Caco-2 (cell line): ENCODE results near the gene LTB4R2. TPM values are rescaled to one million over a fixed set of nuclear protein-coding genes. Genes with fewer than 3 reads are reported as not detected.

Experiments used
- BruUV-seq: library from RNA; stranded (reverse); fragments of 400-500 nt; replicated peaks from 2 replicates; lab custom pipeline; 2021; lab: Mats Ljungman, UMichigan
- CTCF ChIA-PET: fragments of 300-600 bp; sonication (Branson Sonifier 250); formaldehyde crosslinking; loops from one replicate; lab custom pipeline; 2022; ENCODE audit warnings: antibody characterized with exemption; lab: Charles Lee
- POLR2A ChIA-PET: fragments of 300-600 bp; sonication (Branson Sonifier 250); formaldehyde crosslinking; loops from one replicate; lab custom pipeline; 2022; ENCODE audit warnings: antibody characterized with exemption; lab: Charles Lee
- DNase-seq, 2 experiments: peaks; one replicate each; pipeline versions ENCODE4 v3.0.0 to v3.0.0-alpha.2; 2020 to 2022
- H3K27me3 ChIP-seq: replicated peaks from 2 replicates; pipeline ENCODE4 v1.6.0; 2011; ENCODE audit warnings: low read length; ENCODE audit not compliant: control insufficient read depth, insufficient read depth
- H3K36me3 ChIP-seq: 2 replicates; pipeline ENCODE4 v1.5.1; 2011; ENCODE audit warnings: low read length; ENCODE audit not compliant: control insufficient read depth, insufficient read depth
- H3K4me1 ChIP-seq: fragments of 250-450 bp; sonication (Bioruptor Pico); 2 replicates; pipeline ENCODE4 v1.5.1; 2020; ENCODE audit warnings: mild to moderate bottlenecking
- H3K4me3 ChIP-seq: 2 replicates; pipeline ENCODE4 v1.5.1; 2011; ENCODE audit warnings: low read depth, mild to moderate bottlenecking, control low read depth, low read length
- H3K9me3 ChIP-seq: fragments of 250-450 bp; sonication (Bioruptor Pico); 2 replicates; pipeline ENCODE4 v1.5.1; 2020; ENCODE audit warnings: mild to moderate bottlenecking, moderate library complexity
- H3K27ac Mint-ChIP-seq: one replicate; pipeline ENCODE4 v1.8.0; 2022; ENCODE audit warnings: mixed read lengths; ENCODE audit not compliant: unreplicated experiment
- H3K27me3 Mint-ChIP-seq: one replicate; pipeline ENCODE4 v1.8.0; 2022; ENCODE audit warnings: mixed read lengths; ENCODE audit not compliant: insufficient read depth, unreplicated experiment
- H3K36me3 Mint-ChIP-seq: one replicate; pipeline ENCODE4 v1.8.0; 2022; ENCODE audit warnings: mild to moderate bottlenecking, mixed read lengths; ENCODE audit not compliant: insufficient read depth, unreplicated experiment
- H3K4me1 Mint-ChIP-seq: one replicate; pipeline ENCODE4 v1.8.0; 2022; ENCODE audit warnings: low read depth, mixed read lengths; ENCODE audit not compliant: unreplicated experiment
- H3K4me3 Mint-ChIP-seq: one replicate; pipeline ENCODE4 v1.8.0; 2022; ENCODE audit warnings: mild to moderate bottlenecking, moderate library complexity, mixed read lengths; ENCODE audit not compliant: unreplicated experiment
- H3K9me3 Mint-ChIP-seq: one replicate; pipeline ENCODE4 v1.8.0; 2022; ENCODE audit warnings: mixed read lengths; ENCODE audit not compliant: unreplicated experiment
- intact Hi-C: fragments of 100-400 bp; cut with micrococcal nuclease; formaldehyde crosslinking; loops from one replicate; pipeline ENCODE4 v1.10.0; 2022; ENCODE audit not compliant: unreplicated experiment
- total RNA-seq: library from RNA; stranded (reverse); gene quantifications from 2 replicates; pipeline ENCODE4 v1.2.3, GENCODE V29; 2022
- TF ChIP-seq, protein P1 (sequence below), 2 experiments: fragments of 200-600 bp in 1 of 2; IDR thresholded peaks; 1 replicate in 1 of 2; 2 replicates in 1 of 2; pipeline versions ENCODE4 v1.5.1 to v1.8.0; 2011 to 2022; ENCODE audit warnings: antibody characterized with exemption in 1 of 2, control low read depth in 1 of 2, inconsistent platforms in 1 of 2, low read depth in 1 of 2, low read length in 1 of 2, mild to moderate bottlenecking in 1 of 2, moderate library complexity in 1 of 2; ENCODE audit not compliant: insufficient read depth in 1 of 2, severe bottlenecking in 1 of 2, unreplicated experiment in 1 of 2

The LTB4R2 gene
- total RNA-seq, 1 experiment from 2014 or later: 10.3 TPM

DNA sequence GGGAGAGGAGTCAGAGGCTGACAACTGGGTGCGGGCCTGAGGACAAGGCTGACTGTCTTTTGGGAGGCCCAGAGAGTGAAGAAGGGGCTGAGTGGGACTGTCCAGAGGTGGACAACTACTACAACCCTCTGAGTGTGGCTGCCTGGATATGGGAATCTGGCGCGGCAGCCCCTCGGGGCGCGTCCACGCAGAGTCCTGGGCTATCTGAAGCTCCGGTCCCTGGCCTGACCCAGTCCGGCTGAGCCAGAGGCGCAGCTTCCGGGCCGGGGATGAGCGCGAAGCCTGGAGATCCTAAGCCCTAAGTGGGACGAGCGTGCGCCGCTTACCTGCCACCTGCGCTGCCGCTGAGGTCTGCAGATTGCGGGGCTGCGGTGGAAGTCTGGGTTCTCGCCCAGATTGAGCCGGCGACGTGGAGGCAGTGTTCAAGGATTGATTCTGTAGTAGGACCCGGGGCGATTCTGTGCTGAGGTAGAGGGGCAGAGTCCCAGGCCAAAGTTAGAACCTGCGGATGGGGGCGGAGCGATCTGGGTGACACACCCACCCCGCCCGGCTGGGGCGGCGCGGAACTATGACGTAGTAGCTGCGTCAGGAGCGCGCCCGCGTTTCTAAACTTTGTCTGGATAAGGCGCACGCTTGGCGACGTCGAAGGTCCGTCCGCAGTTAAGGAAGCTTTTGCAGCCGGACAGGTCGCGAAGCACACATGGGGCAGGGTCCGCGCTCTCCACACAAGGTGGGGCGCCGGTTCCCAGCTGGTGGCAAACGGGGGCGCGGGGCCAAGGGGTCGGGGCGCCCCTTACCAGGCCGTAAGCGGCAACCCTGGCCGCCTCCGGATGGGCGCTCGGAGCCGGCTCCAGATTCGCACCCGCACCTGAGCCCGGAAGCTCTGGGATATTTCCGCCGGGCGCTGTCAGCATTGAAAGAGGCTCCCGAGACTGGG is 10.4 kb upstream of the LTB4R2 start, which contains the start of the genes DHRS1 and NOP9:
Gene DHRS1 (minus strand): TSS at position 526 of the 937 bp plus-strand sequence. CDS start 674 bp downstream, outside the sequence.
Gene NOP9 (plus strand): TSS at position 596 of the 937 bp plus-strand sequence. CDS start 105 bp downstream, at position 701.
- peaks cover 2% of the 10 kb centered on the region for H3K36me3 ChIP-seq
- CTCF ChIA-PET: interaction anchor here (0.6 to 5.8 kb wide), 10 partner anchors 8 to 137 kb away, joined by 3 to 157 read pairs (median 4); partner anchors contain the start of genes CIDEB, MDP1 and TINF2
- TSS peak; percentile 82 for BruUV-seq
- intact Hi-C loops: loop anchor here (1.0 kb wide), 1 partner anchor 9 kb away; no protein-coding TSS in a partner anchor
- H3K4me1 Mint-ChIP-seq: peaks cover 15% of the 10 kb centered on the region
- DNase-seq: peak; percentile 89 to 93
- no peaks in the 10 kb centered on the region for H3K9me3 ChIP-seq
- peaks cover 5% of the 10 kb centered on the region for H3K4me1 ChIP-seq
- H3K27me3 ChIP-seq: no peaks in the 10 kb centered on the region
- peak within 1 kb of the TSS; percentile 88 for H3K4me3 ChIP-seq
- POLR2A ChIA-PET: interaction anchor here (0.6 to 3.1 kb wide), 4 partner anchors 8 to 57 kb away, joined by 4 to 36 read pairs (median 4); partner anchors contain the start of genes CIDEB and TINF2
- TF ChIP-seq, protein P1, sequence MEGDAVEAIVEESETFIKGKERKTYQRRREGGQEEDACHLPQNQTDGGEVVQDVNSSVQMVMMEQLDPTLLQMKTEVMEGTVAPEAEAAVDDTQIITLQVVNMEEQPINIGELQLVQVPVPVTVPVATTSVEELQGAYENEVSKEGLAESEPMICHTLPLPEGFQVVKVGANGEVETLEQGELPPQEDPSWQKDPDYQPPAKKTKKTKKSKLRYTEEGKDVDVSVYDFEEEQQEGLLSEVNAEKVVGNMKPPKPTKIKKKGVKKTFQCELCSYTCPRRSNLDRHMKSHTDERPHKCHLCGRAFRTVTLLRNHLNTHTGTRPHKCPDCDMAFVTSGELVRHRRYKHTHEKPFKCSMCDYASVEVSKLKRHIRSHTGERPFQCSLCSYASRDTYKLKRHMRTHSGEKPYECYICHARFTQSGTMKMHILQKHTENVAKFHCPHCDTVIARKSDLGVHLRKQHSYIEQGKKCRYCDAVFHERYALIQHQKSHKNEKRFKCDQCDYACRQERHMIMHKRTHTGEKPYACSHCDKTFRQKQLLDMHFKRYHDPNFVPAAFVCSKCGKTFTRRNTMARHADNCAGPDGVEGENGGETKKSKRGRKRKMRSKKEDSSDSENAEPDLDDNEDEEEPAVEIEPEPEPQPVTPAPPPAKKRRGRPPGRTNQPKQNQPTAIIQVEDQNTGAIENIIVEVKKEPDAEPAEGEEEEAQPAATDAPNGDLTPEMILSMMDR (IDR thresholded peaks at IDR 0.05; ENCODE audit: insufficient read depth in 1 of 2, low read depth in 1 of 2, low read length in 1 of 2, severe bottlenecking in 1 of 2, unreplicated experiment in 1 of 2): no peak
- peak within 1 kb of the TSS; percentile 96 for H3K4me3 Mint-ChIP-seq
- no peaks in the 10 kb centered on the region for H3K27me3 Mint-ChIP-seq
- no peaks in the 10 kb centered on the region for H3K9me3 Mint-ChIP-seq
- peak within 1 kb of the TSS; percentile 94 for H3K27ac Mint-ChIP-seq
- peaks cover 52% of the 10 kb centered on the region for H3K36me3 Mint-ChIP-seq

DNA sequence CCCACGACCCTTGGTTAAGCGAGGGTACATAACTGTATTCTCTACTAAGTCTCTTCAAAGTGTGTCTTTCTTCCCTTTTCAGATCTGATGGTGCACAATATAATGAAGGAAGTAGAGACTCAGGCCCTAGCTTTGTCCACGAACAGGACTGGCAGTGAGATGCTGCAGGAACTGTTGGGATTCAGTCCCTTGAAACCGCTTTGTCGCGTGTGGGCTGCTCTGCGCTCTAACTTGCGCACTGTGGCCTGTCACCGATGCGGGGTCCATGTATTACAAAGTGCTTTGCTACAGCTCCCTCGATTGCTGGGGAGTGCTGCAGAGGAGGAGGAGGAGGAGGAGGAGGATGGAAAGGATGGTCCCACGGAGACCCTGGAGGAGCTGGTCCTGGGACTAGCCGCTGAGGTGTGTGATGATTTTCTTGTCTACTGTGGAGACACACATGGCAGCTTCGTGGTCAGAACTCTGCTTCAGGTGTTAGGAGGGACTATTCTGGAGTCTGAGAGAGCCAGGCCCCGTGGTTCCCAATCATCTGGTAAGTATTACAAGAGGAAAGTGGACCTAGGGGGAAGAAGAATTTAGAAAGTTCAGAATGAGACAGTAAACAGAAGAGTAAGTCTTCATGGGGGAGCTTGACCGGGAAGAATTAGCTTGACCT is 9.5 kb upstream of the LTB4R2 start:
- DNase-seq: no peak
- peaks cover 15% of the 10 kb centered on the region for H3K4me1 Mint-ChIP-seq
- no peaks in the 10 kb centered on the region for H3K9me3 ChIP-seq
- peaks cover 5% of the 10 kb centered on the region for H3K4me1 ChIP-seq
- no peaks in the 10 kb centered on the region for H3K9me3 Mint-ChIP-seq
- no peaks in the 10 kb centered on the region for H3K27me3 Mint-ChIP-seq
- no peaks in the 10 kb centered on the region for H3K27me3 ChIP-seq
- peaks cover 55% of the 10 kb centered on the region for H3K36me3 Mint-ChIP-seq
- POLR2A ChIA-PET: interaction anchor here (0.6 to 3.1 kb wide), 3 partner anchors 8 to 58 kb away, joined by 4 to 36 read pairs (median 4); partner anchors contain the start of genes CIDEB and TINF2
- TF ChIP-seq, protein P1 (IDR thresholded peaks at IDR 0.05; ENCODE audit: insufficient read depth in 1 of 2, low read depth in 1 of 2, low read length in 1 of 2, severe bottlenecking in 1 of 2, unreplicated experiment in 1 of 2): no peak
- intact Hi-C loops: no loop called here
- CTCF ChIA-PET: interaction anchor here (0.6 to 5.8 kb wide), 6 partner anchors 8 to 131 kb away, joined by 3 to 157 read pairs (median 6); partner anchors contain the start of genes CIDEB and TINF2
- peak overlapping the region; percentile 96 for H3K4me3 Mint-ChIP-seq
- peaks cover 2% of the 10 kb centered on the region for H3K36me3 ChIP-seq
- BruUV-seq: no TSS peak
- peak overlapping the region; percentile 88 for H3K4me3 ChIP-seq
- peak overlapping the region; percentile 94 for H3K27ac Mint-ChIP-seq

DNA sequence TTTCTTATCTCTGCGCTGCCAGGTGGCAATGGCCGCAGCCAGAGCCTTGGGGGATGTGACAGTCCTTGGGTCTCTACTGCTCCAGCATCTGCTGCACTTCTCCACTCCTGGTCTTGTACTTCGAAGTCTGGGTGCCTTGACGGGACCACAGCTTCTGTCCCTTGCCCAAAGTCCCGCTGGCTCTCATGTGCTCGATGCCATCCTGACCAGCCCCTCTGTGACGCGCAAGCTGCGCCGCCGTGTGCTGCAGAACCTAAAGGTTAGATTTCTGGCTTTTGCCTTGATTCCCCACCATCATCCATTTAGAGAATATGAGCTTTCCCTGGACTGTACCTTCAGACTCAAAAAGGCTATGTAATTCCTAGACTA is 5.9 kb upstream of the LTB4R2 start:
- H3K36me3 ChIP-seq: peaks cover 6% of the 10 kb centered on the region
- H3K27ac Mint-ChIP-seq: no peak overlapping the region
- TF ChIP-seq, protein P1 (IDR thresholded peaks at IDR 0.05; ENCODE audit: insufficient read depth in 1 of 2, low read depth in 1 of 2, low read length in 1 of 2, severe bottlenecking in 1 of 2, unreplicated experiment in 1 of 2): no peak
- H3K4me1 ChIP-seq: peaks cover 21% of the 10 kb centered on the region
- no peaks in the 10 kb centered on the region for H3K9me3 ChIP-seq
- H3K27me3 ChIP-seq: no peaks in the 10 kb centered on the region
- H3K4me3 Mint-ChIP-seq: no peak overlapping the region
- no peak overlapping the region for H3K4me3 ChIP-seq
- intact Hi-C loops: no loop called here
- BruUV-seq: no TSS peak
- H3K36me3 Mint-ChIP-seq: peaks cover 70% of the 10 kb centered on the region
- POLR2A ChIA-PET: no interaction called here
- H3K4me1 Mint-ChIP-seq: peaks cover 27% of the 10 kb centered on the region
- no peaks in the 10 kb centered on the region for H3K9me3 Mint-ChIP-seq
- CTCF ChIA-PET: no interaction called here
- H3K27me3 Mint-ChIP-seq: no peaks in the 10 kb centered on the region
- DNase-seq: no peak
